Measurements from ENCODE around the gene RASAL2. TPM values are rescaled to one million over a fixed set of nuclear protein-coding genes. Genes with fewer than 3 reads are reported as not detected.
A peak's percentile ranks its signal among the peaks of the same experiment; 100 is the strongest.
"Not testable (repeated sequence)": the region's sequence is repeated elsewhere in the genome, so short reads cannot be mapped to it uniquely, and the experiment has no call there.

The RASAL2 gene
- total RNA-seq, 1 donor from 2014 or later: 13.1 TPM

DNA sequence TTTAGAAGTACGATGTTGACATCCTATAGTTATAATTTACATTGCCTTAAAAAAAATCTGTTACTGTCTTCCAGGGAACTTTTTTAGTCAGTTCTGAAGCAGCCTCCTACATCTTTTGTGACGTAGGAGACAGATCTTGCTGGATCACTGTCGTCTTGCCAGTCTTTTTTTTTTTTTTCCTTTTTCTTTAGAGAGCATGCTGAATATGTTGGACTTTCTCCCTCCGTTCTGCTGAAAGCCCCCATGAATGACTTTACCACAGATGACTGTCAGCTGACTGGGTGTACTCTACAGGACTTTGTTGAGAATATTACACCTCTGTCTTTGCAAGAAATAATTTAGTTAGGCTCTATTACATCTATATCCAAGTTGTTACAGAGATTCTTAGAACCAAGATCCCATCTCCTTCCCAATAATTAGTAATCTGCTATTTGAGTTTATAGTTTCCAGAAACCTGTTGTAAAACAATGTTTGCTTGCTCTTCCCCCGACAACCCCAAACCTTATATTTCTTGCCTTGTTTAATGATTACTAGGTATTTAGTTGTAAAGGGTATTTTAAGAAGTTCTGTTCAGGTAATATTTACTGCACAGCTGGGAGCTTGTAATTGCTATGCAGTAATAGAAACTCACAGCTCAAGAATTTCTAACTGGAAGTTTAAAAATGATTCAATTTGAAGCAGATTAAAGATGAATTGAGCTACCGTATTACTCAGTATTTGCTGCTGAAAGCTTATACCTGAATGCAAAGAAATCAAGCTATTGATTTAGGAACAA is 61.8 kb downstream of the RASAL2 start:
- DNase-seq (ENCODE audit: low read depth in 2 of 2): no peak

DNA sequence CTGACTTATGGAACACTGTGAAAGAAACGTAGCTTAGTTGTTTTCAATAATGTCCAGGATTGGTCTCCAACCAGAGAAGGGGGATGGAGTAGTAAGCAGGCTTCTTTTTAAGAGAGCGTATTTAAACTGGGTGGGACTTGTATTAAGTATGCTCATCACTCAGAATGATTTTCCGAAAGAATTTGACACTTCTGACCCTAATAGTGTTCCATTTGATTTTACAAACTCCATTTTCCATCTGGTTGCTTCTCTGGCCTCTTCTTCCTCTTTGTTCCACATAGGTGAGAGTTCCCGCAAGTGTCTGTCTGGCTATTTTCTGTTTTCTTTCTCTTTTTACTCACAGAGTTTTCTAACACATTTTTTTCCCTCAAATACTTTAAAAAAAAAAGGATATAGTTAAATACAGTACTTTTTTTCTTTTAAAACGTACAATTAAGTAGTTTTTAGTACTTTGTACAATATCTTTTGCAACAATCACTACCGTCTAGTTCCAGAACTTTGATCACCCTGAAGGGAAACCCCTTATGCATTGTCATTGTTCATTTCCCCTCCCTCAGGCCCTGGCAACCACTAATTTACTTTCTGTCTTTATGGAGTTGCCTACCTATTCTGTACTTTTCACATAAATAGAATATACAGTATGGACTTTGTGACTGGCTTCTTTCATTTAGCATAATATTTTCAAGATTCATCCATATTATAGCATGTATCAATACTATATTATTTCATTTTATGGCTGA is 67.0 kb downstream of the RASAL2 start:
- peak; percentile 18 to 79 for DNase-seq (ENCODE audit: low read depth in 2 of 2)

DNA sequence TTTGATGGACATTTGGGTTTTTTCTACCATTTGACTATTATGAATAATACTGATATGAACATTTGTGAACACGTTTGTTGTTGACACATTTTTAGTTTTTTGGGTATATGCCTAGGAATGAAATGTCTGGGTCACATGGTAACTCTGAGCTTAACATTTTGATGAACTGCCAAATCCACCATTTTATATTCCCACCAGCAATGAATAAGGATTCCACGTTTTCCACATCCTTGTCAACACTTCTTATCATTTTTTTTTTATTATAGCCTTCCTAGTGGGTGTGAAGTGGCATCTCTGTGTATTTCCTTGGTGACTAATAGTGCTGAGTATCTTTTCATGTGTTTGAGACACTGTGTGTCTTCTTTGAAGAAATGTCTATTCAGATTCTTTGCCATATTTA is 67.6 kb downstream of the RASAL2 start:
- DNase-seq (ENCODE audit: low read depth in 2 of 2): no peak

DNA sequence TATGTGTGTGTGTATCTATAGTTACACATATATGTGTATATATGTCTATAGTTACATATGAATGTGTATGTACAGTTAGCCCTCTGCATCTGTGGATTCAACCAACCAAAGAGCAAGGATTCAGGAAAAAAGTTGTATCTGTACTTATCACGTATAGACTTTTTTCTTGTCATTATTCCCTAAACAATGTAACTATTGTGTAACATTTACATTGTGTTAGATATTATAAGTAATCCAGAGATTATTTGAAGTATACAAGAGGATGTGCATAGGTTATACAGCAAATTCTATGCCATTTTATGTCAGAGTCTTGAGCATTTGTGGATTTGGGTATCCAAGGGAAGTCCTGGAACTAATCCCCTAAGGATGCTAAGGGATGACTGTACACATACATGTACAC is 71.3 kb downstream of the RASAL2 start:
- DNase-seq (ENCODE audit: low read depth in 2 of 2): no peak

DNA sequence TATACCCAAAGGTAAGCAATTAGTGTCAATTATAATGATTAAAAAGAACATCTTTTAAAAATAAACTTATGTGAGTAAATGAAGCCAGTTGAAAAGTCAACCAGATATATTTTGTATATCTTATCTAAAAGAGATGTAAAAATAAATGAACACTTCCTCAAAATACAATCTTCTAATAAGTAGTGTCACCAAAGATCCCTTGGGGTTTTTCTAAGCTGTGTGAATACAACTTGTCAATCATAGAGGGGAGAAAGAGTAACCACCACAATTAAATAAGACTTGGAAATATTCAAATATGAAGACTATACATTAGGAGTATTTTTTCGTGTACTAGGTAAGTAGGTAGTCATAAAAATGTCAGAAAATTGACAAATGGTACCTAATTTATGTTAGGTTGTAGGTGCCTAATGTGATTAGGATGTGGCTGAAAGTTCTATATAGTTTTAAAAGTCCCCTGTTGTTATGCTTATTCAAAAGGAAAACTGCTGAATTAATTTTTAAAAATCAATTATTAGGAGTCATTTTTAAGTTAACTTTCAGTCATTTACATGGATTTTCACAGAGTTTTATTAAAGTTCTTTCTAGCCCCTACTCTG is 72.6 kb downstream of the RASAL2 start:
- DNase-seq (ENCODE audit: low read depth in 2 of 2): no peak

DNA sequence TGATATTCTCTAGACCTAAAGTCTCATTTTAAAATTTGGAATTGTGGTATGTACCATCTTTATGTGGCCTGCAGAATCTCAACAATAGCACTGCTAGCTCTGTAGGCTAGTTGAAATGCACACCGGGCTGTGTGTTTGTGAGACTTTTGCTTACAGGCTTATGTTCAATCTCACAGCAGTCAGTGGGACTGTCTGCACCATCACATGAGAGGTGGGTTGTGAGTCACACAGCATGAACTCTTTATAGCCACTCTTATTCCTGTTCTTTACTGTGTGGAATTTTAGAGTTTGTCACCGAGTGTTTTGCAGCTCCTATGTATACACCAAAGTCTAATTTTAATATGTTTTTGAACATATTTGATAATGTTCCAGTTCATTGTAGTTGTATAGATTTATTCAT is 74.6 kb downstream of the RASAL2 start:
- peak; percentile 55 to 71 for DNase-seq (ENCODE audit: low read depth in 2 of 2)

DNA sequence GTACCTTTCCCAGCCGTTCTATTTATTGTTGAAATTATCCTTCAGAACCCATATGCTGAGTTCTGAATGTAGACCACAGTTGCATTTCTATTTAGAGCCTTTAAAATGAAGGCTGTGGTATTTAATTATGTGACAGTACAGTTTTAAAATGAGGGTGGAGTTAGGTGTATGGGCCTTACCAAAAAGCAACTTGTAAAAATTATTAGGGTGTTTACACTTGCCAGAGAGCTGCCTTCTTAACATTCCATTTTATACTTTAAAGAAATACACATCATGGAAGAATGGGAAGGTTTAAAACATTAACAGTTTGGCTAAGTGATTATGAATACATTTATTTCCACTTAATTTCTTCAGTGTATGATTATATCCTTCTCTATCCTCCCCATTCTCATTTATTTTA is 75.7 kb downstream of the RASAL2 start:
- no peak for DNase-seq (ENCODE audit: low read depth in 2 of 2)

DNA sequence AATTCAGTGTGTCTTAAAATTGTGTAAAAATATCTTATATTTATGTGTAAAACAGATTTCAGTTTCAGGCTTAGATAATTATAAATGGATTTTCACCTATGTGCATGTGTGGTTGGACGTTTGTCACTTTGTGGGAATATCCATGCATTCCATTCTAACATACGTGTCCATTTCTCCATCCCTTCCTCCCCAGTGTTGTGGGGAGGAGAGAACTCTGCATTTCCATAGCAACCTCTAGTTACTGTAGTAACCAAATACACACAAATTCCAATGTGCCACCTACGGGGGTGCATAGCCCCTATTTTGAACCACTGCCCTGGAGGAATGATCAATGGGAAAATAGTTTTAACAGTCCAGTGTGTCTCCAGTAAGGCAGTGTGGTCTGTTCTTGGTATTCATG is 79.0 kb downstream of the RASAL2 start:
- peak; percentile 53 to 84 for DNase-seq (ENCODE audit: low read depth in 2 of 2)

DNA sequence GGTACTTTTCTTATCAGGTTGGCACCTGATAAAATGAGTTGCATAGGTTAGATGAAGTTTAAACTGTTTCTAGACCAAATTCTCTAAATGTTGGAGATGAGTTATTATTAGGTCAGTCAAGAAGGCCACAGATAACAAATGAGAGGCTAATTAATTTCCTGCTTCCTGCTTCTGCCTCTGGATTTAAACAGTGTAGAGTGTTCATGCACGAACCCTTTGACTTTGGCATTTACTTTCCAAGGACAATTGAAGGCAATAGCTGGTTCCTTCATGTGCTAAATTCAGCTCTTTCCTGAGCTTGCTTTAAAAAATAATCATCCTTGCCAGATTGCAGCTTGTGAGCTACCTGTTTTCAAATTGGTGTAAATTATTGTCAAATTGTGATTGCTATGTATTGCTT is 80.6 kb downstream of the RASAL2 start:
- DNase-seq (ENCODE audit: low read depth in 2 of 2): peak in 1 of 2 donors; percentile 51

DNA sequence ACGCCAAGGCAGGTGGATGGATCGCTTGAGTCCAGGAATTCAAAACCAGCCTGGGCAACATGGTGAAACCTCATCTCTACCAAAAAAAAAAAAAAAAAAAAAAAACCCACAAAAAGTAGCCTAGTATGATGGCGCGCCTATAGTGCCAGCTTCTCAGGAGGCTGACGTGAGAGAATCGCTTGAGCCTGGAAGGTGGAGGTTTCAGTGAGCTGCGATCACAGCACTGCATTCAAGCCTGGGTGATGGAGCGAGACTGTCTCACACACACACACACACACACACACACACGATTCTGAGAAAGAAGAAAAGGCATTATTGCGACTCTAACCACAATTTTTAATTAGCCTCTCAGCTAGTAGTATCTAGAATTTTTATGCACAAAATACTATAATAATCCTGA is 86.5 kb downstream of the RASAL2 start:
- DNase-seq (ENCODE audit: low read depth in 2 of 2): no peak

DNA sequence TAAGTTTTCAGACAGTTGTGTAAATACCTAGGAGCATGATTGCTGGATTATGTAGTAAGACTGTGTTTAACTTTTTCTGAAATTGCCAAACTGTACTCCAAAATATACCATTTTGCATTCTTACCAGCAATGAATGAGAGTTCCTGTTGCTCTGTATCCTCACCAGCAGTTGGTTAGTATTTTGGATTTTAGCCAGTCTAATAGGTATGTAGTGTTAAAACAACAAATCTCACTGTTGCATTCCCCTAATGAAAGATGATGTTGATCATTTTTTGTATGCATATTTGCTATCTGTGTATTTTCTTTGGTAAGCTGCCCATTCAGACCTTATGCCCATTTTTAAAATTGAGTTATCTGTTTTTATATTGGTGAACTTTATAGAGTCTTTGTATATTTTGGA is 89.9 kb downstream of the RASAL2 start:
- peak in 1 of 2 donors; percentile 64 for DNase-seq (ENCODE audit: low read depth in 2 of 2)

DNA sequence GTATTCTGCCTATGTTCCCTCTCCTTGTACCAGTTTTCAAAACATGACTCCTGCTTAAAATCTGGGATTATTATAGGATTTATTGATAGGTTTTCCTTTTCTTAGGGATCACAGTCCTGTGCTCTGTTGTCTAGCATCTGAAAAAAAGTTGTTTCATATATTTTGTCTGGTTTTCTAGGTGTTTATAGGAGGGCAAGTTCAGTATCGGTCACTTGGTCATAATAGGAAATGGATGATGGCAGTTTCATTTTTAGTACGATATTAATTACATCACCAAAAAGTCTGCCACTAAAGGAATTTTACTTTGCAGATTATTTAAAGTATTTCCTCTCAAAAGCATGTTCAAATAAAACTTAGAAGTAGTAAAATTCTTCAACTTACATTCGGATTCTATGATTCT is 94.4 kb downstream of the RASAL2 start:
- DNase-seq (ENCODE audit: low read depth in 2 of 2): peak; percentile 62 to 63

DNA sequence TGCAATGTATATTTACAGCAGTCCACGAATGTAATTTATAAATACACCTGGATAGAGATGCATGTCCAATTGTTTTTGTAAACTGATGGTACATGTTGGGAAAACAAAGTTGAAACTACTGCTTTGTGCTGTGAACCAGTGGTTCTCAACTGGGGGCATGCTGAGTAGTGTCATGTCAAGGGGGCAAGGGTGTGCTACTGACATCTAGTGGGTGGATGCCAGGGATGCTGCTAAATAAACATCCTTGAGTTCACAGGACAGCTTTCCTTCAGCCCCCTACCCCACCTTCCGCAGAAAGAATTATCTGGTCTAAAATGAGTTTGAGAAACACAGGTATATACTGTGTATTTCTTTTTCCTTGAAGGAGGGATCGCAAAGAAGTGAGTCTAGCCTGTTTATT is 95.9 kb downstream of the RASAL2 start:
- DNase-seq (ENCODE audit: low read depth in 2 of 2): peak; percentile 65 to 77

DNA sequence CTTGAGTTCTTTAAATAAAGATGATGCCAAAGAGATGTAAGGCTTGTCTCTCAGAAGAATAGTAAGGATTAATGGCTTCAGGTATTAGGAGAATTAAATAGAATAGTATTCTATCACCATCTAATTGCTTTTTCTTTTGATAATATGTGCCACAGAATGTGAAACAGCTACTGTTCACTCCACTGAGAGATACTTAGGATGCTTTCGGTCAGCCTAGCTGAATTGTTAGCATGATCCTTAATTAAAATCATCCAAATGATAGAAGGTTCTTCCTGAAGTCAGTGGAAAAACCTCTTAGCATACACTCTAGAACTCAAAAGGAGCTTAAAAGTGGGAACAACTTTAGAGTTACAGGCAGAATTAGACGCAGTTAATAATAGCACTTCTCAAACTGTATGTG is 97.0 kb downstream of the RASAL2 start:
- DNase-seq (ENCODE audit: low read depth in 2 of 2): no peak

DNA sequence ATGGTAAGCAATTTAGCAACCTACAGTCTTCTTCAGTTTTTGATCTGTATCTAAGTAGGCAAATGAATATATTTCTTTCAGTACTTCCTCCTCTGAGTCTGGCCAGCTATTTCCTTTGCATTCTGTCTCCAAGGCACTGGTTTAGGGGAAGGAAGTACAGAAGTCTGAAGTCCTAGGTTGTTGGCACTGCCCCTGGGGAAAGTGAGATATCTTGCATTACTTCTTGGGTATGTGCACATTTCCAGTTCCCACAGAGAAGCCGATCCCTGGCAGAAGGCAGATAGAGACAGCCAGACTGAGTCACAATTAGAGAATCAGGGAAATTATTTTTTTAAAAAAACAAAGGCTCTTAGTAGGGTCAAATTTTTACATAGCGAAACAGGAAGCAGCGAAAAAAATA is 98.8 kb downstream of the RASAL2 start:
- DNase-seq (ENCODE audit: low read depth in 2 of 2): peak; percentile 55 to 98

DNA sequence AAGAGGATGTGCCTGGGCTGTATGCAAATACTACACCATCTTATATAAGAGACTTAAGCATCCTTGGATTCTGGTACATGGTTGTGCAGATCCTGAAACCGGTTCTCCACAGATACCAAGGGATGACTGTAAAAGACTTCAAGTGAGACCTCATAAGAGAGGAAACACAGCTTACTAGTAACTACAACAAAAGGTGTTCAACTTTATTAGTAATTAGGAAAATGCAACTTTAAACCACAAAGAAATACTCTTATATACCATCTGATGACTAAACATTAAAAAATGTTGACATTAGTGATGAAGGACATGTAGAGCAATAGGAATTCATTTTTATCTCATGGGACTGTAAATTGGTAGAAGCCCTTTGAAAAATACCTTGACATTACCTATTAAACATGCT is 102.7 kb downstream of the RASAL2 start:
- no peak for DNase-seq (ENCODE audit: low read depth in 2 of 2)

DNA sequence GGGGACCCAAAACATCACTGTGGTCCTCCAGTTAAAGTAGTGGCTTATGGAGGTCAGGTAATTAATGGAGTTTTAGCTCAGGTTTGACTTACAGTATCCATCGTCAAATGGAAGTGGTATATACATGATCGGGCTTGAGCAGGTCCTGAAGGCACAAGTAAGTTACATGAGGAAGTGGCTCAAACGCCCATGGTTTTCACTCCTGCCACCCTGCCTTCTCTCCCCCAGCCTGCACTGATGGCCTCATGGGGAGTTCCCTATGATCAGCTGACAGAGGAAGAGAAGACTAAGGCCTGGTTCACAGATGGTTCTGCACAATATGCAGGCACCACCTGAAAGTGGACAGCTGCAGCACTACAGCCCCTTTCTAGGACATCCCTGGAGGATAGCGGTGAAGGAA is 108.2 kb downstream of the RASAL2 start:
- DNase-seq (ENCODE audit: low read depth in 2 of 2): not testable (repeated sequence)

DNA sequence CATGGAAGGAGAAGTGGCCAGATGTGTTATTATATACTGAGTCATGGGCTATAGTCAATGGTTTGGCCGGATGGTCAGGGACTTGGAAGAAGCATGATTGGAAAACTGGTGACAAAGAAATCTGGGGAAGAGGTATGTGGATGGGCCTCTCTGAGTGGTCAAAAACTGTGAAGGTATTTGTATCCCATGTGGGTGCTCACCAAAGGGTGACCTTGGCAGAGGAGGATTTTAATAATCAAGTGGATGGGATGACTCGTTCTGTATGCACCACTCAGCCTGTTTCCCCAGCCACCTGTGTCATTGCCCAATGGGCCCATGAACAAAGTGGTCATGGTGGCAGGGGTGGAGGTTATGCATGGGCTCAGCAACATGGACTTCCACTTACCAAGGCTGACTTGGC is 108.6 kb downstream of the RASAL2 start:
- not testable (repeated sequence) for DNase-seq (ENCODE audit: low read depth in 2 of 2)

DNA sequence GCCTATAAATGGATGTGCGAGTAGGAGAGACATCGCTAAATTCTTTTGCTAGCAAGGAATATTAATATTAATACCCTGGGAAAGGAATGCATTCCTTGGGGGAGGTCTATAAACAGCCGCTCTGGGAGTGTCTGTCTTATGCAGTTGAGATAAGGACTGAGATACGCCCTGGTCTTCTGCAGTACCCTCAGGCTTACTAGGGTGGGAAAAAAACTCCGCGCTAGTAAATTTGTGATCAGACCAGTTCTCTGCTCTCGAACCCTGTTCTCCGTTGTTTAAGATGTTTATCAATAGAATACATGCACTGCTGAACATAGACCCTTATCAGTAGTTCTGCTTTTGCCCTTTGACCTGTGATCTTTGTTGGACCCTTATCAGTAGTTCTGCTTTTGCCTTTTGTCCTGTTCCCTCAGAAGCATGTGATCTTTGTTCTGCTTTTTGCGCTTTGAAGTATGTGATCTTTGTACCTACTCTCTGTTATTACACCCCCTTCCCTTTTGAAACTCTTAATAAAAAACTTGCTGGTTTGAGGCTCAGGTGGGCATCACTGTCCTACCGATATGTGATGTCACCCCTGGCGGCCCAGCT is 114.5 kb downstream of the RASAL2 start:
- not testable (repeated sequence) for DNase-seq (ENCODE audit: low read depth in 2 of 2)

DNA sequence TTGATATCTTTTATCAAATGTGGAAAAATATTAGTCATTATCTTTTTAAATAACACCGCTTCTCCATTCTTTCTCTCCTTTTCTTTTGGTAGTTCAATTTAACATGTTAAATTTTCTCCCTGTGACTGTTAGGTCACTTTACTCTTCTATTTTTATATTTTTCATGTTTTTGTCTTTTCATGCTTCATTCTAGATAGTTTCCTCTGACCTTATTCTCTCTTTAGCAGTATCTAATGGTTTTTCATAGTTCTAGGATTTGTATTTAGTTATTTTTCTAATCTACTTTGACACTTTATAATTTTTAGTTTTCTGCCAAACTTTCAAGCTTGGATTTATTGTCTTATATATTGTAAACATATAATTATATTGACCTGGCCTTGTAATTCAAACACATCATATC is 116.0 kb downstream of the RASAL2 start:
- no peak for DNase-seq (ENCODE audit: low read depth in 2 of 2)

DNA sequence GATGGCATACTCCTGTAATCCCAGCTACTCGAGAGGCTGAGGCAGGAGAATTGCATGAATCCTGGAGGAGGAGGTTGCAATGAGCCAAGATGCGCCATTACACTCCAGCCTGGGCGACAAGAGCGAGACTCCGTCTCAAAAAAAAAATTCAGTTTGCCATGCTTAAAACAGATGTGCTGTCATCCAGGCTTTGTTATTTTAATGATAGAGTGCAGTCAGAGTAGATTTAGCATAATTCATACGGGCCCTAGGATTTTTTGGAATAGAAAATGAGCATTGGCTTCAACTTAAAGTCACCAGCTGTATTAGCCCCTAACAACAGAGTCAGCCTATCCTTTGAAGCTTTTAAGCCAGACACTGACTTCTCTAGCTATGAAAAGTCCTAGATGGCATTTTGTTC is 124.6 kb downstream of the RASAL2 start:
- DNase-seq (ENCODE audit: low read depth in 2 of 2): no peak

DNA sequence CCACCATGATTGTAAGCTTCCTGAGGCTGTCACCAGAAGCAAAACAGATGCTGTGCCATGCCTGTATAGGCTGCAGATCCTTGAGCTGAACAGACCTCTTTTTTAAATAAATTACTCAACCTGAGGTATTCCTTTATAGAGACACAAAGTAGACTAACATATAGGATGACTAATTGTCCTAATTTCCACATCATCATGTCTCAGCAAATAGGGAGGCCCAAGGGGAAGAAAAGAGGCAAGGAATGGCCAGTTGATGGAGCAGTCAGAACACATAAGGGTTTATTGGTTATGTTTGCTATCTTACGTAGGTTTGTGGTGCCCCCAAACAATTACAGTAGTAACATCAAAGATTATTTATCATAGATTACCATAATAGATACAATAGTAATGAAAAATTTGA is 126.2 kb downstream of the RASAL2 start:
- no peak for DNase-seq (ENCODE audit: low read depth in 2 of 2)

All from lung microvascular endothelial cell (primary cell).